A549 (cell line): ENCODE results near the gene LRRC4B. TPM values are rescaled to one million over a fixed set of nuclear protein-coding genes. Genes with fewer than 3 reads are reported as not detected.

Source experiments
- ATAC-seq, 2 experiments: fragments of 200-7000 bp in 1 of 2; fragments of >200 bp in 1 of 2; cut with Nextera tagmentation in 1 of 2; cut with Tn5 transposase in 1 of 2; 3 replicates each; pipeline versions ENCODE4 v1.8.0 to v1.9.1; 2018 to 2020; ENCODE audit warnings: mild to moderate bottlenecking in 1 of 2, moderate library complexity in 1 of 2
- CTCF ChIA-PET: fragments of 300-600 bp; sonication (Branson Sonifier 250); formaldehyde crosslinking; extraction: SDS; loops from one replicate; lab custom pipeline; 2021; ENCODE audit warnings: antibody characterized with exemption, inconsistent platforms; lab: Yijun Ruan, JAX
- POLR2A ChIA-PET: fragments of 350-600 bp; formaldehyde crosslinking; extraction: SDS; loops from one replicate; lab custom pipeline; 2021; ENCODE audit warnings: antibody characterized with exemption, inconsistent platforms; lab: Yijun Ruan, JAX
- DNase-seq, 2 experiments: peaks; one replicate each; pipeline versions ENCODE4 v3.0.0 to v3.0.0-alpha.2; 2011 to 2016; ENCODE audit warnings: low read depth in 1 of 2, low spot score in 1 of 2
- FAIRE-seq: peaks from 2 replicates; lab custom pipeline; 2011; peaks lifted over from hg19 to GRCh38; lab: Jason Lieb, UNC
- H3K27ac ChIP-seq, 2 experiments: fragments of >200 bp; sonication (Bioruptor Twin); formaldehyde crosslinking; 3 replicates each; pipeline ENCODE4 v1.5.1; 2016 to 2017
- H3K4me1 ChIP-seq: fragments of >200 bp; sonication (Bioruptor Twin); formaldehyde crosslinking; 3 replicates; pipeline ENCODE4 v1.6.1; 2016
- H3K4me2 ChIP-seq: fragments of >200 bp; sonication (Bioruptor Twin); formaldehyde crosslinking; 3 replicates; pipeline ENCODE4 v1.6.1; 2016
- H3K4me3 ChIP-seq: fragments of >200 bp; sonication (Bioruptor Twin); formaldehyde crosslinking; 3 replicates; pipeline ENCODE4 v1.5.1; 2016
- H3K9me3 ChIP-seq: fragments of >200 bp; sonication (Bioruptor Twin); formaldehyde crosslinking; 3 replicates; pipeline ENCODE4 v1.6.1; 2016
- ATOH8 ChIP-seq: fragments of 250-450 bp; sonication (Bioruptor Pico); IDR thresholded peaks from 2 replicates; pipeline ENCODE4 v1.5.0; 2020; ENCODE audit warnings: low read depth, mild to moderate bottlenecking, moderate library complexity
- BHLHE40 ChIP-seq: IDR thresholded peaks from 2 replicates; pipeline ENCODE4 v1.6.1; 2012; ENCODE audit warnings: low read depth, low read length, inconsistent platforms
- EHF ChIP-seq: fragments of 250-450 bp; sonication (Bioruptor Pico); IDR thresholded peaks from 2 replicates; pipeline ENCODE4 v1.5.0; 2020; ENCODE audit warnings: mild to moderate bottlenecking
- EHMT2 ChIP-seq: fragments of 200-600 bp; sonication (generic); IDR thresholded peaks from 2 replicates; pipeline ENCODE4 v1.6.1; 2016; ENCODE audit warnings: antibody characterized with exemption, low read depth, mild to moderate bottlenecking, moderate library complexity
- EP300 ChIP-seq, 2 experiments: fragments of >200 bp; sonication (Bioruptor Twin); formaldehyde crosslinking; IDR thresholded peaks; 2 replicates in 1 of 2; 3 replicates in 1 of 2; pipeline ENCODE4 v1.6.1; 2016 to 2017
- FOXS1 ChIP-seq: fragments of 250-450 bp; sonication (Bioruptor Pico); IDR thresholded peaks from 2 replicates; pipeline ENCODE4 v1.5.0; 2020; ENCODE audit warnings: mild to moderate bottlenecking, moderate library complexity
- GATA3 ChIP-seq: IDR thresholded peaks from 2 replicates; pipeline ENCODE4 v1.6.1; 2012; ENCODE audit warnings: borderline replicate concordance
- HMGXB4 ChIP-seq: fragments of 250-450 bp; sonication (Bioruptor Pico); IDR thresholded peaks from 2 replicates; pipeline ENCODE4 v1.5.0; 2021; ENCODE audit warnings: mild to moderate bottlenecking, moderate library complexity, borderline replicate concordance
- HOXA7 ChIP-seq: fragments of 250-450 bp; sonication (Bioruptor Pico); IDR thresholded peaks from 2 replicates; pipeline ENCODE4 v1.5.0; 2020; ENCODE audit warnings: mild to moderate bottlenecking, moderate library complexity
- HOXB13 ChIP-seq: fragments of 250-450 bp; sonication (Bioruptor Pico); IDR thresholded peaks from 2 replicates; pipeline ENCODE4 v1.5.0; 2020; ENCODE audit warnings: low read depth, mild to moderate bottlenecking, moderate library complexity
- JUN ChIP-seq, 2 experiments: fragments of >200 bp; sonication (Bioruptor Twin); formaldehyde crosslinking; IDR thresholded peaks; 2 replicates in 1 of 2; 3 replicates in 1 of 2; pipeline ENCODE4 v1.6.1; 2016 to 2017
- MAFK ChIP-seq: fragments of 450-650 bp; IDR thresholded peaks from 2 replicates; pipeline ENCODE4 v1.6.1; 2014; ENCODE audit not compliant: partially characterized antibody
- MAX ChIP-seq: IDR thresholded peaks from 2 replicates; pipeline ENCODE4 v1.6.1; 2012
- MAZ ChIP-seq: fragments of 150-350 bp; IDR thresholded peaks from 2 replicates; pipeline ENCODE4 v1.6.1; 2014; ENCODE audit warnings: antibody characterized with exemption, low read depth, low read length, borderline replicate concordance
- NPAS2 ChIP-seq: fragments of 250-450 bp; sonication (Bioruptor Pico); IDR thresholded peaks from 2 replicates; pipeline ENCODE4 v1.8.0; 2022; ENCODE audit warnings: mild to moderate bottlenecking, moderate library complexity, borderline replicate concordance
- POLR2AphosphoS2 ChIP-seq: conservative IDR thresholded peaks from 2 replicates; pipeline ENCODE4 v1.6.1; 2012; ENCODE audit warnings: low read length, improper control_type of control experiment, inconsistent platforms
- RCOR1 ChIP-seq: fragments of 150-350 bp; IDR thresholded peaks from 2 replicates; pipeline ENCODE4 v1.6.1; 2014; ENCODE audit warnings: antibody characterized with exemption, low read length, low read depth
- RNF2 ChIP-seq: fragments of 200-600 bp; sonication (generic); IDR thresholded peaks from 2 replicates; pipeline ENCODE4 v1.6.1; 2016; ENCODE audit warnings: low read depth, mild to moderate bottlenecking, antibody characterized with exemption, moderate library complexity, borderline replicate concordance
- SMC3 ChIP-seq: fragments of >200 bp; sonication (Bioruptor Twin); formaldehyde crosslinking; IDR thresholded peaks from 3 replicates; pipeline ENCODE4 v1.6.1; 2018; ENCODE audit warnings: inconsistent platforms
- TFCP2L1 ChIP-seq: fragments of 250-450 bp; sonication (Bioruptor Pico); IDR thresholded peaks from 2 replicates; pipeline ENCODE4 v1.5.0; 2021; ENCODE audit warnings: mild to moderate bottlenecking
- TP53 ChIP-seq: fragments of 250-450 bp; sonication (Bioruptor Pico); IDR thresholded peaks from 2 replicates; pipeline ENCODE4 v1.5.0; 2021; ENCODE audit warnings: mild to moderate bottlenecking, moderate library complexity
- USF2 ChIP-seq: fragments of 450-650 bp; IDR thresholded peaks from 2 replicates; pipeline ENCODE4 v1.6.1; 2014; ENCODE audit warnings: antibody characterized with exemption
- ZC3H11A ChIP-seq: fragments of 450-650 bp; IDR thresholded peaks from 2 replicates; pipeline ENCODE4 v1.6.1; 2014; ENCODE audit warnings: antibody characterized with exemption, mild to moderate bottlenecking
- ZNF302 ChIP-seq: fragments of 250-450 bp; sonication (Bioruptor Pico); IDR thresholded peaks from 2 replicates; pipeline ENCODE4 v1.9.0; 2021; ENCODE audit warnings: inconsistent platforms, mild to moderate bottlenecking, moderate library complexity
- WGBS: methylation state at CpG from one replicate; pipeline ENCODE4 v1.1.6; 2017; ENCODE audit errors: missing lambda C conversion rate; 5-methylcytosine and 5-hydroxymethylcytosine counted together
- polyA plus RNA-seq, 4 experiments: library from polyadenylated mRNA; depleted of rRNA in 3 of 4; stranded (reverse); fragments of >200 nt; fragmentation: RNase III in 1 of 4; extraction: RNeasy Plus Mini Kit Qiagen cat#74134 plus additional on column Dnase treatment in 1 of 4; gene quantifications; 2 replicates in 3 of 4; 3 replicates in 1 of 4; pipeline ENCODE4 v1.2.3, GENCODE V29; 2011 to 2017
- TF ChIP-seq, protein P1 (sequence below): IDR thresholded peaks from 2 replicates; pipeline ENCODE4 v1.6.1; 2012; ENCODE audit warnings: low read depth, borderline replicate concordance
- TF ChIP-seq, protein P2 (sequence below): fragments of 150-350 bp; IDR thresholded peaks from 2 replicates; pipeline ENCODE4 v1.6.1; 2014; ENCODE audit warnings: low read depth, mild to moderate bottlenecking, low read length
- TF ChIP-seq, protein P3 (sequence below): fragments of >200 bp; sonication (Bioruptor Twin); formaldehyde crosslinking; IDR thresholded peaks from 2 replicates; pipeline ENCODE4 v1.6.1; 2016

The LRRC4B gene
- polyA plus RNA-seq, 2 of the 4 experiments (the other 2 are of a cell fraction), result 0.54 to 0.97 TPM

- peaks cover 16% of the 10 kb centered on the region for H3K9me3 ChIP-seq
- no peak for DNase-seq
- H3K27ac ChIP-seq, result no peak overlapping the region
- no peak for FAIRE-seq
- peaks cover 9% of the 10 kb centered on the region; the same call in 2 of the 3 replicates for H3K4me1 ChIP-seq
- TF ChIP-seq FOXS1 (CRISPR knock-in tag) (no peak), ZNF302 (CRISPR knock-in tag) (no peak), HOXB13 (CRISPR knock-in tag) (no peak), TP53 (CRISPR knock-in tag) (no peak), BHLHE40 (no peak), NPAS2 (no peak), ATOH8 (CRISPR knock-in tag) (no peak), HMGXB4 (CRISPR knock-in tag) (no peak), MAZ (no peak), JUN (IDR thresholded peaks at IDR 0.05) (no peak)
- TF ChIP-seq, protein P1, sequence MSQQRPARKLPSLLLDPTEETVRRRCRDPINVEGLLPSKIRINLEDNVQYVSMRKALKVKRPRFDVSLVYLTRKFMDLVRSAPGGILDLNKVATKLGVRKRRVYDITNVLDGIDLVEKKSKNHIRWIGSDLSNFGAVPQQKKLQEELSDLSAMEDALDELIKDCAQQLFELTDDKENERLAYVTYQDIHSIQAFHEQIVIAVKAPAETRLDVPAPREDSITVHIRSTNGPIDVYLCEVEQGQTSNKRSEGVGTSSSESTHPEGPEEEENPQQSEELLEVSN, result no peak
- ChIA-PET CTCF (interaction anchor here (0.9 to 2.5 kb wide), 3 partner anchors 10 to 29 kb away, joined by 3 to 17 read pairs (median 5); no protein-coding TSS in a partner anchor), POLR2A (no interaction called here)
- no peak overlapping the region for H3K4me2 ChIP-seq
- no peak overlapping the region for H3K4me3 ChIP-seq
- 88% methylated on average over 24 of the region's 24 CpGs for WGBS
- ATAC-seq, result no peak
These were observed 78.7 kb downstream of the LRRC4B start for GRCh38 chr19:50489461-50490011.

GRCh38 chr19:50488389-50489194 lies 79.6 kb downstream of the LRRC4B start:
- TF ChIP-seq EP300 (IDR thresholded peaks at IDR 0.05), result no peak
- no peak for TF ChIP-seq MAX
- TF ChIP-seq HOXA7, result no peak
- no peak for TF ChIP-seq GATA3
- TF ChIP-seq HOXB13 (CRISPR knock-in tag), result no peak
- TF ChIP-seq NPAS2, result no peak
- no peak for TF ChIP-seq TFCP2L1
- TF ChIP-seq SMC3, result no peak
- no peak for TF ChIP-seq ZC3H11A
- no peak for TF ChIP-seq MAZ
- TF ChIP-seq EHF (CRISPR knock-in tag), result no peak
- TF ChIP-seq, protein P2, sequence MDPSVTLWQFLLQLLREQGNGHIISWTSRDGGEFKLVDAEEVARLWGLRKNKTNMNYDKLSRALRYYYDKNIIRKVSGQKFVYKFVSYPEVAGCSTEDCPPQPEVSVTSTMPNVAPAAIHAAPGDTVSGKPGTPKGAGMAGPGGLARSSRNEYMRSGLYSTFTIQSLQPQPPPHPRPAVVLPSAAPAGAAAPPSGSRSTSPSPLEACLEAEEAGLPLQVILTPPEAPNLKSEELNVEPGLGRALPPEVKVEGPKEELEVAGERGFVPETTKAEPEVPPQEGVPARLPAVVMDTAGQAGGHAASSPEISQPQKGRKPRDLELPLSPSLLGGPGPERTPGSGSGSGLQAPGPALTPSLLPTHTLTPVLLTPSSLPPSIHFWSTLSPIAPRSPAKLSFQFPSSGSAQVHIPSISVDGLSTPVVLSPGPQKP, result no peak
- TF ChIP-seq MAFK, result no peak
- no peak for TF ChIP-seq EHMT2
- TF ChIP-seq, protein P1, result no peak
- TF ChIP-seq RNF2, result no peak
- TF ChIP-seq RCOR1, result no peak
- TF ChIP-seq, protein P3, sequence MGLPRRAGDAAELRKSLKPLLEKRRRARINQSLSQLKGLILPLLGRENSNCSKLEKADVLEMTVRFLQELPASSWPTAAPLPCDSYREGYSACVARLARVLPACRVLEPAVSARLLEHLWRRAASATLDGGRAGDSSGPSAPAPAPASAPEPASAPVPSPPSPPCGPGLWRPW, result no peak
- no peak for TF ChIP-seq POLR2AphosphoS2
- TF ChIP-seq USF2, result no peak
- no peak for ATAC-seq
- ChIA-PET POLR2A (interaction anchor here (0.7 to 0.8 kb wide), 2 partner anchors 8 to 118 kb away, joined by 5 to 9 read pairs; no protein-coding TSS in a partner anchor), CTCF (interaction anchor here (1.1 to 2.6 kb wide), 4 partner anchors 8 to 100 kb away, joined by 3 to 24 read pairs (median 4); no protein-coding TSS in a partner anchor)
- FAIRE-seq, result no peak
- WGBS, result 77% methylated on average over 13 of the region's 13 CpGs
- Histone ChIP-seq H3K9me3 (peaks cover 16% of the 10 kb centered on the region), H3K4me1 (peaks cover 9% of the 10 kb centered on the region; the same call in 2 of the 3 replicates), H3K4me3 (no peak overlapping the region), H3K27ac (no peak overlapping the region), H3K4me2 (no peak overlapping the region)
- no peak for DNase-seq
